GM18507 (cell line): Measurements from ENCODE around the gene UBE3C.
"Not testable (repeated sequence)": the region's sequence is repeated elsewhere in the genome, so short reads cannot be mapped to it uniquely, and the experiment has no call there.

Source experiments
- DNase-seq: peaks from one replicate; pipeline ENCODE4 v3.0.0; 2011; ENCODE audit warnings: low read depth; ENCODE audit not compliant: insufficient read length; ENCODE audit errors: extremely low spot score
- FAIRE-seq: peaks from 2 replicates; lab custom pipeline; 2011; peaks lifted over from hg19 to GRCh38; lab: Jason Lieb, UNC

UBE3C gene

GRCh38 chr7:157138424-157139110, at the start of gene UBE3C:
Gene UBE3C, plus strand, starts transcription at chr7:157138926. Its CDS starts 347 bp downstream, at chr7:157139273.
- peak; percentile 60 for FAIRE-seq

DNA sequence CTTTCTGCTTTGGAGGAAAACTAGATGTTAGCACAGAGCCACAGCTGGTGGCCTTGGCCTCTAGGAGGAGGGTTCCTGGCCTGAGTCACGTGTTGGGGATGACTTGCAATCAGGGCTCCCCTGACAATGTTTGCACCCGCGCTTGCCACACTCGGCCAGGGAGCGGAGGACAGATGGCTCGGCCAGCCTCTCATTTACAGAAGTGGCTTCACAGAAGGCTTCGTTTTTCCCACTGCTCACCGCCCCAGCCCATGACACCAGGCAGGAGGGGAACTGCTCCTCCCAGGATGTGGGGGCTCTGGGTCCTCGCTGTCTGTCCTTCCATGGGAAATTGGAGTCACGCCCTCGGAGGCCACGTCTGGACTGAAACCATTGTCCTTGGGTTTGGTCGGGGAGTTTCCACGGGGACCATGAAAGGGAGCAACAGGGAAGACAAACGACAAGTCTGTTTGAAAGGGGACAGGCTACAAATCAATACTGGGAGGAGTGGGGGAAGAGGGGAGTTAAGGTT, 49.6 kb upstream of the UBE3C start:
- DNase-seq (no peak), FAIRE-seq (no peak)

More at GRCh38 chr7:157138424-157139110, at the start of gene UBE3C:
- peak; percentile 93 for DNase-seq

DNA sequence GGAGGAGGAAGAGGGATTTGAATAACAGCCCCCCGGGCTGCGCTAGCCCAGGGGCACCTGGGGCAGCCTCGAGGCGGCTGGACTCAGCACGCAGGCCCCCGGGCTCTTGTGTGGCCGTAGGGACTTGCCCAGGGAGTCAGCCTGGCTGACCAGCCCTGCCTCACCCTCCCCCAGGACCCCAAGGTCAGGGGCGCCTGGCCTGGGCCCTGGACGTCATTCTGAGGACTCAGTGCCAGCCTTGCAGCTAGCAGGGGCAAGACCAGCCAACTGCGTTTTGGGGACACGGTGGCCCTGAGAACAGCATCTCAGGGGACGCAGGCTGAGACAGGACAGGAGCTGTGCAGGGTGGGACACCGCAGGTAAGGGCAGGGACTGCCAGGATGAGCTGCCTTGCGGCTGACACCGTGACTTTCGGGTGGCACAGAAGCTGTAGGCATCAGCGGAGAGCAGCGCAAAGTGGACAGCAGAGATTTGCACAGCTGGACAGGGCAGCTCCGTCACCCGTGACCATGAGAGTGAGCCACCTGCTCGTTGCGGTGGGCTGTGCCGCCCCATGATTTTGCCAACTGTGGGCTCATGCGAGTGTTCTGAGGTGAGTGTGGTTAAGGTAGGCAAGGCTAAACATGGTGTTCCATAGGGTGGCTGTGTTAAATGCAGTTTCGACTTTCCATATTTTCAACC, 48.1 kb upstream of the UBE3C start:
- DNase-seq (no peak), FAIRE-seq (no peak)

- no peak for DNase-seq
- no peak for FAIRE-seq
Measured at GRCh38 chr7:157096286-157097055, 42.3 kb upstream of the UBE3C start.

- no peak for FAIRE-seq
- no peak for DNase-seq
Measured at GRCh38 chr7:157097056-157097329, 41.7 kb upstream of the UBE3C start.

DNA sequence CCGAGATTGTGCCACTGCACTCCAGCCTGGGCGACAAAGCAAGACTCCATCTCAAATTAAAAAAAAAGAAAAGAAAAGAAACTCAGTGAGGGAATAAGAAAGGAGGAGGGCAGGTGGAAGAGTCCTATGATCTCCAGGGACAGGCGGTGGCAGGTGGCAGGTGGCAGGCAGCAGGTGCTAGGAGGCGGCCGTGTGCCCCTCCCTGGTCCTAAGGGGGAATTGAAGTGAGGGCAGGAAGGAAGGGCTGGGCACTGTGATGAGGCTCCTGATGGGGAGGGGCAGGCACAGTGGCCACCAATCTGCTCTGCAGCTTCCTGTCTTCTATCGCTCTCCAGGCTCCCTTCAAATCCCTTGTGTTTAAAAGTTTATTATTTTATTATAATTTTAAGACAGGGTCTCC, 41.2 kb upstream of the UBE3C start:
- FAIRE-seq (no peak), DNase-seq (no peak)

DNA sequence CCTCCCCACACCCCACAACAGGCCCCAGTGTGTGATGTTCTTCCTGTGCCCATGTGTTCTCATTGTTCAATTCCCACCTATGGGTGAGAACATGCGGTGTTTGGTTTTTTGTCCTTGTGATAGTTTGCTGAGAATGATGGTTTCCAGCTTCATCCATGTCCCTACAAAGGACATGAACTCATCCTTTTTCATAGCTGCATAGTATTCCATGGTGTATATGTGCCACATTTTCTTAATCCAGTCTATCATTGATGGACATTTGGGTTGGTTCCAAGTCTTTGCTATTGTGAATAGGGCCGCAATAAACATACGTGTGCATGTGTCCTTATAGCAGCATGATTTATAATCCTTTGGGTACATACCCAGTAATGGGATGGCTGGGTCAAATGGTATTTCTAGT, 38.7 kb upstream of the UBE3C start:
- DNase-seq, FAIRE-seq: not testable (repeated sequence)

DNA sequence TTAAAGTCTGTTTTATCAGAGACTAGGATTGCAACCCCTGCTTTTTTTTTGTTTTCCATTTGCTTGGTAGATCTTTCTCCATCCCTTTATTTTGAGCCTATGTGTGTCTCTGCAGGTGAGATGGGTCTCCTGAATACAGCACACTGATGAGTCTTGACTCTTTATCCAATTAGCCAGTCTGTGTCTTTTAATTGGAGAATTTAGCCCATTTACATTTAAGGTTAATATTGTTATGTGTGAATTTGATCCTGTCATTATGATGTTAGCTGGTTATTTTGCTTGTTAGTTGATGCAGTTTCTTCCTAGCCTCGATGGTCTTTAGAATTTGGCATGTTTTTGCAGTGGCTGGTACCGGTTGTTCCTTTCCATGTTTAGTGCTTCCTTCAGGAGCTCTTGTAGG, 35.1 kb upstream of the UBE3C start:
- not testable (repeated sequence) for FAIRE-seq, DNase-seq

DNA sequence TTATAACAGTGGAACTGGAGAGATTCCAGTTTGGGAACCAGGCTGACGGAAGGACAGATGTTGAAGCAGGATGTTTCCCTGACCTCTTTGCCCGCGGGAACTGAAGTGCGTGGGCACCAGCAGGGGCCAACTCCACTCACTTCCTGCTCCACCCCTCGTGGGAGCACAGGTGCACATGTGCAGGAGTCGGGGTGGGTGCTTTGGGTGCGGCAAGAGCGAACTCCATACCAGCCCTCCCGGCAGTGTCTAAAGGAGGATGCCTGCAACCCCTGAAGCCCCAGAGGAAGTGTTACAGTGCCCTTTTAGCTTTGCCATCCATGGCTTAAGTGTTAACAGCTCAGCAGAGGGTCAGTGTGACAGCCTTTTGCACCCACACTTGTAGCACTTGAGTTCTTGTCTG, 27.4 kb upstream of the UBE3C start:
- DNase-seq (no peak), FAIRE-seq (no peak)

GRCh38 chr7:157112706-157113105, 26.0 kb upstream of the UBE3C start:
- FAIRE-seq = no peak
- no peak for DNase-seq

- FAIRE-seq (no peak), DNase-seq (no peak)
Measured at GRCh38 chr7:157113607-157114006, 25.1 kb upstream of the UBE3C start.

DNA sequence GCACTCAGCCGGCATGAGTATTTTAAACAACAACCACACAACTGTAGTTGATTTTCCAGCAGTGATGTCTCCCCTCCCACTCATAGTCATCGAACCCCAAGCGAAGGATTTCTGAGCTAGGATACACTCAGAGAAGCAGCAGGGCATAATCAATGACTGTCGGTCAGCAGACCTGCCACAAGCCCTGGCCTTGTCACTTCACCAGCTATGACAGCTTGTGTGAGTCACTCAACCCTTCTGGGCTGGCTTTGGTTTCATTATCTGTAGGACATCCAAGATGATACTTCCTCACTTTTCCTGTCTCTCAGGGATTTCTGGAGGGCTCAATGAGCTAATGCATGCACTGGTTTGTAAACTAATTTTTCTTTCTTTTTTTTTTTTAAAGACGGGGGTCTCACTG, 22.0 kb upstream of the UBE3C start:
- DNase-seq (no peak), FAIRE-seq (no peak)

- DNase-seq (no peak), FAIRE-seq (no peak)
Measured at GRCh38 chr7:157117796-157118195, 20.9 kb upstream of the UBE3C start.

DNA sequence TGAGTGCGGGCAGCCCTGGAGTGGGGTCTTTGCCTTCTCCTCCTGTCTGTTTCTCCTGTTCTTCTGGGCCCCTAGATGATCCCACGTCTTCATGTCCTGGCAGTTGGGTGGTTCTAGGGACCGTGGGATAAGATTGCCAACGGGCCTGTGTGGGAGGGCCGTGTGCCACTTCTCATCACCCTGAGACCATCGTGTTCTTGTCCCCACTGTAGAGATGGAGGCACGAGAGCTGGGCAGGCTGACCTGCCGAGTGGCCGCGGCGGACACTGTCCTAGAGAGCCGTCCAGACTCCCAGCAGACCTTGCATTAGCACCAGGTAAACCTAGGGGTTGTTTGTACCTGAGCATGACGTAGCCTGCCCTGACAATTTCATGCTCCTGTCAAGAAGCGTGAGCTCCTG, 18.5 kb upstream of the UBE3C start:
- no peak for FAIRE-seq
- no peak for DNase-seq

- no peak for FAIRE-seq
- no peak for DNase-seq
Measured at GRCh38 chr7:157121184-157121715, 17.5 kb upstream of the UBE3C start.

DNA sequence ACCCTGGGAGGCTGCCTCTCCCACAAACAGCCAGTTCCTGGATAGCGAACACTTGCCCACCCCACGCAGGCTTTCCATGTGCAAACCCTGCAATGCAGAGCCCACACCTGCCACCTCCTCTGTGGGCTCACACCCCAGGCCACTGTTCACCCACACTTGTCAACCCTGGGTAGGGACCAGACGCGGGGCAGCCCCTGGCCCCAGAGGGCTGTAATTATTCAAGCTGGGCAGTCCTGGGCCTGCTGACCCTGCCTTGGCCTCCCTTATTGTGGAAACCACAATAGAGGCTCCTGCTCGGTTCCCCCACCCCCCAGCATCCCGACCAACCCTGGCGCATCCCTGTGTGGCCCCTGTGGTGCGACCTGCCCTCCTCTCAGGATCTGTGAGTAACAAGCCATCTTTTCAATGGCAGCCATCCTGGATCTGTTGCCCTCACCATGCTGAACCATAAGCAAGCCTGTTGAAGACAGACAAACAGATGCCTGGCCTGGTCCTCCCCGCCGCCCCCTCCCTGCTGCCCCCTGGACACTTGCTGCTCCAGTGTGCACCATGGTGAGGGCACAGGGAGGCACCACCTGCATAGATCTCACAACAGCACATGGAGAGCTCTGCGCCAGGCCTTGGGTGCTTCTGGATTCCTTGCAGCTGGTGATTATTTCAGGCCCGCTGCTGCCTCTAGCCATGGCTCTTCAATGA, 15.8 kb upstream of the UBE3C start:
- no peak for DNase-seq
- FAIRE-seq = no peak

- DNase-seq = no peak
- FAIRE-seq = no peak
Measured at GRCh38 chr7:157124690-157125089, 14.0 kb upstream of the UBE3C start.

DNA sequence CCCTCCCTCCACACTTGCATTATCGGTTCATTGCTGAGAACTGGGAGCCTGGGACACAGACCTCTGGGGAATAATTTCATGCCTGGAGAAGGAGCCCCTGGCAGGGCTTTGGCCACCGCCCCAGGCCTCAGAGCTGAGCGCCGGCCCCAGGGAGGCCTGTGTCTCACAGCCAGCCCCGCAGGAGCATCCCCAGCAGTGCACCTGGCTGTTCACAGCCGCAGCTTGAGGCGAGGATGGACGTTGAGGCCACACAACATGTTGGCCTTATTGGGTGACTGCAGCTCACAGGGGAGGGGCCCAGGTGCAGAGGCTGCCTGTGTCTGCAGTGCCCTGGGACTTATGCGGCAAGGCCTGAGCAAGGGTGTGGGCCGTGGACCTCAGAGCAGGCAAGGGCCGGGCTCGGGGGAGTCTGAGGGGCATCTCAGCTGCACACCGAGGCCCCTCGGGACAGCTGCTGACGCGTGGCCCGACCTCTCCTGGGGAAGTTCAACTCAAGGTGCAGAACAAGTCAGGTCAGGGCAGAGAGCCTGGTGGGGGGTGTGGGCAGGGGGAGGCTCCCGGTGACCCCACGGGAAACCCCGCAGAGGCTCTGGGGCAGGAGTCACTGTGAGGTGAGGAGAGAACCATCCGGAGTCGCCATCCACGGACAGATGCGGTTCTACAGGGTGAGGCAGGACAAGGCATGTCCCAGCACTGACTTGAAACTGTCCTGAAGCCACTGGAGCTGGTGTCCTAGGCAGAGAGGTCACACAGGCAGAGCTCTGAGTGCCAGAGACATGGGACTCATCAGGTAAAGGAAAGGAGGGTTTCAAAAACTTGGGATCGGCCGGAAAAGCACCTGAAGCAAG, 13.1 kb upstream of the UBE3C start:
- DNase-seq = no peak

GRCh38 chr7:157126921-157127320, 11.8 kb upstream of the UBE3C start:
- DNase-seq (no peak), FAIRE-seq (no peak)

More for the DNA sequence above, 13.1 kb upstream of the UBE3C start:
- FAIRE-seq = no peak
